ENCODE measurements around the gene PLEKHA4.

- TF ChIP-seq CTCF (IDR thresholded peaks at IDR 0.05) = no peak
- no peak for TF ChIP-seq EZH2 (IDR thresholded peaks at IDR 0.05; ENCODE audit: borderline replicate concordance, insufficient read depth, low read depth, low read length, poor library complexity, severe bottlenecking)
These were observed 53.5 kb downstream of the PLEKHA4 start for GRCh38 chr19:48814895-48815294.
